AML-193 (cell line): ENCODE measurements around the gene LENEP.
A peak's percentile ranks its signal among the peaks of the same experiment; 100 is the strongest.
"Not testable (repeated sequence)": the region's sequence is repeated elsewhere in the genome, so short reads cannot be mapped to it uniquely, and the experiment has no call there.

Experiments
- DNase-seq, 2 experiments: peaks; one replicate each; lab custom pipeline; 2025; lab: John Stamatoyannopoulos, UW

LENEP gene

GRCh38 chr1:154974808-154975408 is 18.5 kb upstream of the LENEP start:
- peak; percentile 95 to 96 for DNase-seq

GRCh38 chr1:154975409-154976059 is 17.9 kb upstream of the LENEP start:
- DNase-seq, result peak in 1 of 2 experiments; percentile 23

GRCh38 chr1:154977762-154978161 is 15.6 kb upstream of the LENEP start:
- not testable (repeated sequence) for DNase-seq

- DNase-seq, result no peak
These were observed 15.0 kb upstream of the LENEP start for GRCh38 chr1:154978360-154978759.

GRCh38 chr1:154982341-154982740 is 11.0 kb upstream of the LENEP start:
- DNase-seq, result no peak

GRCh38 chr1:154982897-154983648 is 10.3 kb upstream of the LENEP start, which contains the start of gene FLAD1:
Gene FLAD1, plus strand, starts transcription at chr1:154983344. Its CDS starts 351 bp downstream, at chr1:154983695.
- DNase-seq, result peak; percentile 99

GRCh38 chr1:154983776-154984466 is 9.5 kb upstream of the LENEP start:
- no peak for DNase-seq

GRCh38 chr1:154986736-154987135 is 6.7 kb upstream of the LENEP start:
- not testable (repeated sequence) for DNase-seq

- DNase-seq, result no peak
These were observed 6.1 kb upstream of the LENEP start for GRCh38 chr1:154987326-154987725.

GRCh38 chr1:154988058-154988954 is 5.1 kb upstream of the LENEP start:
- DNase-seq, result peak in 1 of 2 experiments; percentile 32

GRCh38 chr1:154989195-154989860 is 4.1 kb upstream of the LENEP start:
- DNase-seq, result no peak

GRCh38 chr1:154990276-154990675 is 3.1 kb upstream of the LENEP start:
- no peak for DNase-seq

- DNase-seq, result no peak
These were observed 440 bp upstream of the LENEP start for GRCh38 chr1:154992721-154993571.

GRCh38 chr1:154994269-154994587 is 842 bp downstream of the LENEP start:
- DNase-seq, result no peak

GRCh38 chr1:154994591-154994990 is 1.2 kb downstream of the LENEP start:
- DNase-seq, result no peak

GRCh38 chr1:154995301-154995983 is 2.1 kb downstream of the LENEP start:
- DNase-seq, result peak; percentile 25 to 31

- peak; percentile 63 to 66 for DNase-seq
These were observed 3.7 kb downstream of the LENEP start for GRCh38 chr1:154996966-154997701.

GRCh38 chr1:154998201-154998780 is 4.9 kb downstream of the LENEP start:
- DNase-seq, result no peak
